ENCODE measurements around the gene CHIT1. TPM values are rescaled to one million over a fixed set of nuclear protein-coding genes. Genes with fewer than 3 reads are reported as not detected.

Gene CHIT1
- total RNA-seq, 1 donor from 2014 or later, result under 0.01 TPM

- H3K27me3 ChIP-seq (ENCODE audit: control insufficient read depth, insufficient read depth, low read length), result peaks cover 7% of the 10 kb centered on the region
- FAIRE-seq (peak; percentile 43), DNase-seq (ENCODE audit: low read depth) (peak; percentile 35)
- no peaks in the 10 kb centered on the region for H3K36me3 ChIP-seq (ENCODE audit: control insufficient read depth, insufficient read depth, low read length)
- no peak overlapping the region for H3K4me3 ChIP-seq (ENCODE audit: low read depth, low read length)
- peak; percentile 58 for TF ChIP-seq CTCF (IDR thresholded peaks at IDR 0.05; ENCODE audit: insufficient read depth, low read length, severe bottlenecking)
Observed at GRCh38 chr1:203166192-203166940, 63.1 kb downstream of the CHIT1 start.

Other genes starting within 250 kb of the CHIT1 start
- 102 and 126 TPM in 2 replicates for gene TMEM183A, start 222.3 kb downstream of the CHIT1 start, total RNA-seq
- 4.2 and 9.2 TPM in 2 replicates for gene PPFIA4, start 203.2 kb downstream of the CHIT1 start, total RNA-seq
- gene MYOG, start 143.7 kb downstream of the CHIT1 start, total RNA-seq, result not detected in 2 replicates
- gene ADORA1, start 101.9 kb downstream of the CHIT1 start, total RNA-seq, result under 0.01 TPM in 1 of 2 replicates, not detected in the other
- gene MYBPH, start 53.8 kb downstream of the CHIT1 start, total RNA-seq, result not detected in 2 replicates
- 0.79 and 1.7 TPM in 2 replicates for gene CHI3L1, start 43.0 kb downstream of the CHIT1 start, total RNA-seq
- gene BTG2, start 75.8 kb upstream of the CHIT1 start, total RNA-seq, result 12.9 and 25.9 TPM in 2 replicates
- gene FMOD, start 121.4 kb upstream of the CHIT1 start, total RNA-seq, result 0.26 TPM in 1 of 2 replicates, not detected in the other
- gene PRELP, start 246.1 kb upstream of the CHIT1 start, total RNA-seq, result not detected in 2 replicates